Spleen (tissue), 11 donors: ENCODE results near the gene LIG3. TPM values are rescaled to one million over a fixed set of nuclear protein-coding genes. Genes with fewer than 3 reads are reported as not detected.
"Not testable (repeated sequence)": the region's sequence is repeated elsewhere in the genome, so short reads cannot be mapped to it uniquely, and the experiment has no call there.

ENCODE experiments used
- DNase-seq: peaks from one replicate; pipeline ENCODE4 v3.0.0-alpha.2; 2020
- H3K27ac ChIP-seq, 8 donors: fragments of 200-600 bp; sonication (generic) in 7 of 8; 1 replicate in 4 of 8; 2 replicates in 4 of 8; pipeline versions ENCODE4 v1.5.0 to v1.8.0; 2016 to 2021; ENCODE audit warnings: inconsistent platforms in 4 of 8, mild to moderate bottlenecking in 4 of 8, moderate library complexity in 1 of 8
- H3K27me3 ChIP-seq, 7 donors: fragments of 200-600 bp; sonication (generic) in 6 of 7; replicated peaks in 1 of 7; 1 replicate in 4 of 7; 2 replicates in 3 of 7; pipeline versions ENCODE4 v1.5.0 to v1.8.0; 2016 to 2021; ENCODE audit warnings: inconsistent platforms in 3 of 7, mild to moderate bottlenecking in 1 of 7
- H3K36me3 ChIP-seq, 6 donors: fragments of 200-600 bp; sonication (generic) in 5 of 6; 1 replicate in 4 of 6; 2 replicates in 2 of 6; pipeline versions ENCODE4 v1.5.0 to v1.8.0; 2016 to 2021; ENCODE audit warnings: inconsistent platforms in 2 of 6
- H3K4me1 ChIP-seq, 6 donors: fragments of 200-600 bp; sonication (generic) in 5 of 6; 1 replicate in 3 of 6; 2 replicates in 3 of 6; pipeline versions ENCODE4 v1.5.0 to v1.8.0; 2016 to 2021; ENCODE audit warnings: inconsistent platforms in 3 of 6
- H3K4me3 ChIP-seq, 8 donors: fragments of 200-600 bp; sonication (generic) in 7 of 8; 1 replicate in 4 of 8; 2 replicates in 4 of 8; pipeline versions ENCODE4 v1.5.0 to v1.8.0; 2016 to 2021; ENCODE audit warnings: inconsistent platforms in 4 of 8, mild to moderate bottlenecking in 4 of 8, moderate library complexity in 2 of 8
- H3K9me3 ChIP-seq, 8 donors: fragments of 200-600 bp; sonication (generic) in 7 of 8; 1 replicate in 4 of 8; 2 replicates in 4 of 8; pipeline versions ENCODE4 v1.5.0 to v1.8.0; 2016 to 2021; ENCODE audit warnings: inconsistent platforms in 4 of 8
- POLR2A ChIP-seq, 3 donors: fragments of 450-650 bp; IDR thresholded peaks; one replicate each; pipeline ENCODE4 v1.5.1; 2017; ENCODE audit warnings: antibody characterized with exemption in 3 of 3, mild to moderate bottlenecking in 1 of 3
- POLR2AphosphoS5 ChIP-seq, 3 donors: sonication (generic); formaldehyde crosslinking; IDR thresholded peaks; one replicate each; pipeline ENCODE4 v1.5.1; 2017; ENCODE audit warnings: antibody characterized with exemption in 3 of 3
- WGBS, 5 donors: extraction: QIAGEN DNeasy Blood & Tissue Kit in 3 of 5; methylation state at CpG; one replicate each; pipeline versions ENCODE4 v1.1.5 to v1.1.7; 2013 to 2018; 5-methylcytosine and 5-hydroxymethylcytosine counted together
- intact Hi-C: fragments of 100-400 bp; cut with DNase I; formaldehyde crosslinking; loops from one replicate; pipeline ENCODE4 v1.15.0; 2023; ENCODE audit warnings: low total_unique reads
- polyA plus RNA-seq, 3 donors: library from polyadenylated mRNA; stranded (reverse); fragments of 200-250 nt; gene quantifications; one replicate each; pipeline ENCODE4 v1.2.1, GENCODE V29; 2013
- total RNA-seq, 7 donors: library from RNA; depleted of rRNA in 3 of 7; stranded (reverse); fragments of >200 nt in 3 of 7; fragmentation: NEBNext Ultra II Directional in 4 of 7; extraction: Animal tissue kit (Norgen Biotek cat#: 25700) in 4 of 7; gene quantifications; one replicate each; pipeline versions ENCODE4 v1.1.0 to v1.2.1, GENCODE V29; 2016 to 2021
- TF ChIP-seq, protein P1 (sequence below), 11 experiments: fragments of 200-600 bp in 7 of 11; fragments of 450-650 bp in 4 of 11; sonication (generic) in 4 of 11; IDR thresholded peaks in 8 of 11; conservative IDR thresholded peaks in 3 of 11; 1 replicate in 7 of 11; 2 replicates in 4 of 11; pipeline versions ENCODE4 v1.4.0 to v1.8.0; 2016 to 2021; ENCODE audit warnings: antibody characterized with exemption in 11 of 11, inconsistent platforms in 4 of 11, mild to moderate bottlenecking in 1 of 11
- donor health status: healthy with polysubstance abuse.
- donor health status: DM: no; HTN: no; CAD: no; lungs with moderate emphysema.
- donor health status: DM: no; HTN: no; CAD: no.
- donor health status: Bipolar disorder and iron deficiency.
- donor health status: healthy.
- donor health status: DM: no; HTN: no; CAD: no.
- donor health status: DM: yes; HTN: yes; CAD: no.

LIG3 gene
- total and polyA plus RNA-seq, 10 donors: 4.5 to 63.1 (median 33.2) TPM

DNA sequence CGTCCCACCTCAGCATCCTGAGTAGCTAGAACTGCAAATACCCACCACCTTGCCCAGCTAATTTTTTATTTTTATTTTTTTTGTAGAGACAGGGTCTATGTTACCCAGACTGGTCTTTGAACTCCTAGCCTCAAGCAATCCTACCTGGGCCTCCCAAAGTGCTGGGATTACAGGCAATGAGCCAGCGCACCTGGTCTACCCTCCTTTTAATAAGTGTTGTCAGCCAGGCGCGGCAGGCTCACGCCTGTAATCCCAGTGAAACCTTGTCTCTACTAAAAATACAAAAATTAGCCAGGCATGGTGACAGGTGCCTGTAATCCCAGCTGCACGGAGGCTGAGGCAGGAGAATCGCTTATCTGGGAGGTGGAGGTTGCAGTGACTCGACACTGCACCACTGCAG is 63.9 kb downstream of the LIG3 start:
- Histone ChIP-seq H3K27ac (peak overlapping the region in 5 of 8 donors; percentile 47 to 89 (median 68)), H3K9me3 (no peaks in the 10 kb centered on the region), H3K27me3 (no peaks in the 10 kb centered on the region), H3K4me3 (no peak overlapping the region), H3K4me1 (peaks cover 15 to 72% (median 34%) of the 10 kb centered on the region in 6 donors), H3K36me3 (no peaks in the 10 kb centered on the region)
- intact Hi-C loops: no loop called here
- 91 to 96% (median 92%) methylated on average over 8 of the region's 8 CpGs for WGBS, 5 donors
- TF ChIP-seq, protein P1, sequence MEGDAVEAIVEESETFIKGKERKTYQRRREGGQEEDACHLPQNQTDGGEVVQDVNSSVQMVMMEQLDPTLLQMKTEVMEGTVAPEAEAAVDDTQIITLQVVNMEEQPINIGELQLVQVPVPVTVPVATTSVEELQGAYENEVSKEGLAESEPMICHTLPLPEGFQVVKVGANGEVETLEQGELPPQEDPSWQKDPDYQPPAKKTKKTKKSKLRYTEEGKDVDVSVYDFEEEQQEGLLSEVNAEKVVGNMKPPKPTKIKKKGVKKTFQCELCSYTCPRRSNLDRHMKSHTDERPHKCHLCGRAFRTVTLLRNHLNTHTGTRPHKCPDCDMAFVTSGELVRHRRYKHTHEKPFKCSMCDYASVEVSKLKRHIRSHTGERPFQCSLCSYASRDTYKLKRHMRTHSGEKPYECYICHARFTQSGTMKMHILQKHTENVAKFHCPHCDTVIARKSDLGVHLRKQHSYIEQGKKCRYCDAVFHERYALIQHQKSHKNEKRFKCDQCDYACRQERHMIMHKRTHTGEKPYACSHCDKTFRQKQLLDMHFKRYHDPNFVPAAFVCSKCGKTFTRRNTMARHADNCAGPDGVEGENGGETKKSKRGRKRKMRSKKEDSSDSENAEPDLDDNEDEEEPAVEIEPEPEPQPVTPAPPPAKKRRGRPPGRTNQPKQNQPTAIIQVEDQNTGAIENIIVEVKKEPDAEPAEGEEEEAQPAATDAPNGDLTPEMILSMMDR (IDR thresholded peaks at IDR 0.05 in 8 of 11, conservative IDR thresholded peaks at IDR 0.05 in 3 of 11): no peak
- TF ChIP-seq POLR2AphosphoS5 (IDR thresholded peaks at IDR 0.05) (no peak), POLR2A (IDR thresholded peaks at IDR 0.05) (no peak)
- no peak for DNase-seq

DNA sequence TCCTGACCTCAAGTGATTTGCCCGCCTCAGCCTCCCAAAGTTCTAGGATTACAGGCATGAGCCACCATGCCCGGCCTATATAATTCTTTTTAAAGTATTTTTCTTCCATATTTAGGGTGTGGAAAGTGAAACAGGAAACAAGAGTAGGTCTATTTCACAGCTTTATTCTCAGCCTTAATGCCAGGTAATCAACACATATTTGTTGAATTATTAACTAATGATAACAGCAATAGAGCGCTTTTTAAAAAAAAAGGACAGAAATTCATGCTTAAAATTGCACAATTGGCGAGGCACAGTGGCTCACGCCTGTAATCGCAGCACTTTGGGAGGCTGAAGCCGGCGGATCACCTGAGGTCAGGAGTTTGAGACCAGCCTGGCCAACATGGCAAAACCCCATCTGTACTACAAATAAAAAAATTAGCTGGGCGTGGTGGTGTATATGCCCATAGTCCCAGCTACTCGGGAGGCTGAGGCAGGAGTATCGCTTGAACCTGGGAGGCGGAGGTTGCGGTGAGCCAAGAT is 65.2 kb downstream of the LIG3 start:
- Histone ChIP-seq H3K27ac (peak overlapping the region; percentile 19 to 89 (median 60)), H3K4me1 (peaks cover 20 to 85% (median 43%) of the 10 kb centered on the region in 6 donors), H3K4me3 (peak overlapping the region in 1 of 8 donors; percentile 21)
- DNase-seq, H3K36me3 ChIP-seq, intact Hi-C loops, H3K27me3 ChIP-seq, H3K9me3 ChIP-seq: not testable (repeated sequence)
- WGBS, 5 donors: 85 to 93% (median 89%) methylated on average over 13 of the region's 13 CpGs

DNA sequence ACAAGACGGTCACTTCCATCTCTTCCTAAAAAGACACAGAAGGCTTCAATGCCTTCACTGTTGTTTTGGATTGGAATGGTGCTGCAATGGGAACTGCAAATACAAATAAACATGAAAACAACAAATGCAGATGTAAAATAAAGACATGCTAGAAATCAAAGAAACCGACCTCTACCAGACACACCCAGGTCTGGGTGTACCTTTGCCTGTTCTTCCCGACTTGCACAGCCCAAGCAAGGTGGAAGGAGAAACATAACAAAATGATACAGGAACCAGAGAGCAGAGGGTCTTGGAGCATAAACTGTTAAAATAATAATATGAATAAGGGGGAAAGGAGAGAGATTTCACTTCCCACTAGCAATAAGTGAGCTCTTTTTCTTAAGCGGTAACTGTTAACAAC is 65.9 kb downstream of the LIG3 start:
- Histone ChIP-seq H3K36me3 (no peaks in the 10 kb centered on the region), H3K4me3 (peak overlapping the region in 1 of 8 donors; percentile 41), H3K27ac (peak overlapping the region in 7 of 8 donors; percentile 21 to 89 (median 67)), H3K4me1 (peaks cover 28 to 92% (median 50%) of the 10 kb centered on the region in 6 donors), H3K27me3 (no peaks in the 10 kb centered on the region), H3K9me3 (no peaks in the 10 kb centered on the region)
- 57 to 70% (median 63%) methylated on average over 4 of the region's 4 CpGs for WGBS, 5 donors
- TF ChIP-seq POLR2AphosphoS5 (IDR thresholded peaks at IDR 0.05): no peak
- TF ChIP-seq POLR2A (IDR thresholded peaks at IDR 0.05): no peak
- TF ChIP-seq, protein P1 (IDR thresholded peaks at IDR 0.05 in 8 of 11, conservative IDR thresholded peaks at IDR 0.05 in 3 of 11): no peak
- intact Hi-C loops: no loop called here
- DNase-seq: no peak

DNA sequence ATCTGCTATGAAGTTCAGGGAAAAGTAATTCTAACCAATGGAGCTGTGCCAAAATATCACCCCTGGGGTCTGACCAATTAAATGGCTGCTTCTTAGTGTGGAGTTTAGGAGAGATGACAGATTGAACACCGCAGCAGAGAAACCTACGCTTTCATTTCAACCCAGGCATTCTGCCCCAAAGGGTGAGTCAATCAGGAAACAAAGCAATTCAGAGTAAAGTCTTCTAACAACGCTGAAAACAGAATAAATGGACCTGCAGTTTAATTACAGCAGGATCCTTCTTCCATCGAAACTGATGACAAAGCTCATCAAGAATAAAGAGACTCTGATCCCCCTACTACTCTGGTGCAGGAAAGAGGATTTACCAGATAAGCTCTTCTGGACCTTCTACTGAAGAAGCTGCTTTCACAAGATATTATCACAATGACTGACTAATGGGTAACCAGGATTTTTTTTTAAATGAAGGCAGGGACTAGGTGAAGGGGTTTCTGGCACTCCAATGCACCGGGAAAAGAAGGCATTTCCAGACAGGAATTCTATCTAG is 66.5 kb downstream of the LIG3 start:
- H3K27ac ChIP-seq: peak overlapping the region in 7 of 8 donors; percentile 21 to 89 (median 67)
- peaks cover 33 to 98% (median 56%) of the 10 kb centered on the region in 6 donors for H3K4me1 ChIP-seq
- no peaks in the 10 kb centered on the region for H3K9me3 ChIP-seq
- no peak for DNase-seq
- H3K36me3 ChIP-seq: no peaks in the 10 kb centered on the region
- intact Hi-C loops: no loop called here
- H3K27me3 ChIP-seq: no peaks in the 10 kb centered on the region
- peak overlapping the region in 1 of 8 donors; percentile 41 for H3K4me3 ChIP-seq
- 60 to 66% (median 64%) methylated on average over 5 of the region's 5 CpGs for WGBS, 5 donors
- TF ChIP-seq, protein P1 (IDR thresholded peaks at IDR 0.05 in 8 of 11, conservative IDR thresholded peaks at IDR 0.05 in 3 of 11): no peak
- no peak for TF ChIP-seq POLR2AphosphoS5 (IDR thresholded peaks at IDR 0.05)
- TF ChIP-seq POLR2A (IDR thresholded peaks at IDR 0.05): no peak
